ENCODE results near the gene C9. TPM values are rescaled to one million over a fixed set of nuclear protein-coding genes. Genes with fewer than 3 reads are reported as not detected.

Gene C9
- polyA plus RNA-seq, 1 donor from 2014 or later, result not detected

DNA sequence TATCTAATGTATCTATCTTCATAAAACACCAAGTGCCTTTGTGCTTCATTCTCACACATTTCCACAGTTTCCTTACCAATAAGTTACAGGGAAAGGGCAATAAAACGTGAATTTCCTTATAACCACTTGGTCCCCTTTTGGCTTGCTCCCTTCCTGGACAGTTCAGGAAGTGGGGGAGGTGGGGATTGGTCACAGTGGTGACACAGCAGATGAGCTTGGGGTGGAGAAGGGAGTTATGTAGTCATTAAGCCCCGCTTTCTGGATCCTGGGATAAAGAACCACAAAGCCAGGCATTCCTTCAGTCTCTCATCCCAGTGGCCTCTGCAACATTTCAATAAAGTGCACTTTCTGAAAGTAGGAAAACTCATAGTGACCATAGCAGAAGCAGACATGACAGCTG, 97.9 kb downstream of the C9 start:
- Histone ChIP-seq H3K79me2 (replicated peaks; ENCODE audit: insufficient read depth, low read length) (no peaks in the 10 kb centered on the region), H3K27ac (ENCODE audit: low read length) (no peak overlapping the region), H3K4me3 (ENCODE audit: low read length) (no peak overlapping the region), H3K4me2 (ENCODE audit: low read length) (no peak overlapping the region), H3K36me3 (ENCODE audit: insufficient read depth, low read length) (no peaks in the 10 kb centered on the region), H4K20me1 (ENCODE audit: insufficient read depth) (no peaks in the 10 kb centered on the region), H3K27me3 (ENCODE audit: insufficient read depth, low read depth, low read length) (no peaks in the 10 kb centered on the region), H3F3A (ENCODE audit: insufficient read depth, low read length, poor library complexity, severe bottlenecking) (no peaks in the 10 kb centered on the region), H2AFZ (ENCODE audit: low read depth, low read length) (no peak overlapping the region), H3K9me3 (ENCODE audit: low read length) (no peaks in the 10 kb centered on the region), H3K9ac (ENCODE audit: low read length) (no peak overlapping the region), H3K9me2 (ENCODE audit: insufficient read depth, low read length) (no peaks in the 10 kb centered on the region)
- TF ChIP-seq MXI1 (conservative IDR thresholded peaks at IDR 0.05; ENCODE audit: poor library complexity, severe bottlenecking), result no peak
- TF ChIP-seq RAD21 (conservative IDR thresholded peaks at IDR 0.05), result no peak
- TF ChIP-seq, protein P1, sequence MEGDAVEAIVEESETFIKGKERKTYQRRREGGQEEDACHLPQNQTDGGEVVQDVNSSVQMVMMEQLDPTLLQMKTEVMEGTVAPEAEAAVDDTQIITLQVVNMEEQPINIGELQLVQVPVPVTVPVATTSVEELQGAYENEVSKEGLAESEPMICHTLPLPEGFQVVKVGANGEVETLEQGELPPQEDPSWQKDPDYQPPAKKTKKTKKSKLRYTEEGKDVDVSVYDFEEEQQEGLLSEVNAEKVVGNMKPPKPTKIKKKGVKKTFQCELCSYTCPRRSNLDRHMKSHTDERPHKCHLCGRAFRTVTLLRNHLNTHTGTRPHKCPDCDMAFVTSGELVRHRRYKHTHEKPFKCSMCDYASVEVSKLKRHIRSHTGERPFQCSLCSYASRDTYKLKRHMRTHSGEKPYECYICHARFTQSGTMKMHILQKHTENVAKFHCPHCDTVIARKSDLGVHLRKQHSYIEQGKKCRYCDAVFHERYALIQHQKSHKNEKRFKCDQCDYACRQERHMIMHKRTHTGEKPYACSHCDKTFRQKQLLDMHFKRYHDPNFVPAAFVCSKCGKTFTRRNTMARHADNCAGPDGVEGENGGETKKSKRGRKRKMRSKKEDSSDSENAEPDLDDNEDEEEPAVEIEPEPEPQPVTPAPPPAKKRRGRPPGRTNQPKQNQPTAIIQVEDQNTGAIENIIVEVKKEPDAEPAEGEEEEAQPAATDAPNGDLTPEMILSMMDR (IDR thresholded peaks at IDR 0.05; ENCODE audit: poor library complexity, severe bottlenecking), result no peak
- TF ChIP-seq, protein P2, sequence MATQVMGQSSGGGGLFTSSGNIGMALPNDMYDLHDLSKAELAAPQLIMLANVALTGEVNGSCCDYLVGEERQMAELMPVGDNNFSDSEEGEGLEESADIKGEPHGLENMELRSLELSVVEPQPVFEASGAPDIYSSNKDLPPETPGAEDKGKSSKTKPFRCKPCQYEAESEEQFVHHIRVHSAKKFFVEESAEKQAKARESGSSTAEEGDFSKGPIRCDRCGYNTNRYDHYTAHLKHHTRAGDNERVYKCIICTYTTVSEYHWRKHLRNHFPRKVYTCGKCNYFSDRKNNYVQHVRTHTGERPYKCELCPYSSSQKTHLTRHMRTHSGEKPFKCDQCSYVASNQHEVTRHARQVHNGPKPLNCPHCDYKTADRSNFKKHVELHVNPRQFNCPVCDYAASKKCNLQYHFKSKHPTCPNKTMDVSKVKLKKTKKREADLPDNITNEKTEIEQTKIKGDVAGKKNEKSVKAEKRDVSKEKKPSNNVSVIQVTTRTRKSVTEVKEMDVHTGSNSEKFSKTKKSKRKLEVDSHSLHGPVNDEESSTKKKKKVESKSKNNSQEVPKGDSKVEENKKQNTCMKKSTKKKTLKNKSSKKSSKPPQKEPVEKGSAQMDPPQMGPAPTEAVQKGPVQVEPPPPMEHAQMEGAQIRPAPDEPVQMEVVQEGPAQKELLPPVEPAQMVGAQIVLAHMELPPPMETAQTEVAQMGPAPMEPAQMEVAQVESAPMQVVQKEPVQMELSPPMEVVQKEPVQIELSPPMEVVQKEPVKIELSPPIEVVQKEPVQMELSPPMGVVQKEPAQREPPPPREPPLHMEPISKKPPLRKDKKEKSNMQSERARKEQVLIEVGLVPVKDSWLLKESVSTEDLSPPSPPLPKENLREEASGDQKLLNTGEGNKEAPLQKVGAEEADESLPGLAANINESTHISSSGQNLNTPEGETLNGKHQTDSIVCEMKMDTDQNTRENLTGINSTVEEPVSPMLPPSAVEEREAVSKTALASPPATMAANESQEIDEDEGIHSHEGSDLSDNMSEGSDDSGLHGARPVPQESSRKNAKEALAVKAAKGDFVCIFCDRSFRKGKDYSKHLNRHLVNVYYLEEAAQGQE (IDR thresholded peaks at IDR 0.05; ENCODE audit: borderline replicate concordance), result no peak
- no peak for TF ChIP-seq POLR2AphosphoS5 (IDR thresholded peaks at IDR 0.05)
- no peak for TF ChIP-seq SMC3 (conservative IDR thresholded peaks at IDR 0.05; ENCODE audit: poor library complexity)
- no peak for TF ChIP-seq EP300 (conservative IDR thresholded peaks at IDR 0.05; ENCODE audit: poor library complexity, severe bottlenecking)
- TF ChIP-seq TAF1 (IDR thresholded peaks at IDR 0.05; ENCODE audit: low read depth), result no peak
- TF ChIP-seq EZH2 (IDR thresholded peaks at IDR 0.05; ENCODE audit: borderline replicate concordance, insufficient read depth, low read length, poor library complexity, severe bottlenecking), result no peak

DNA sequence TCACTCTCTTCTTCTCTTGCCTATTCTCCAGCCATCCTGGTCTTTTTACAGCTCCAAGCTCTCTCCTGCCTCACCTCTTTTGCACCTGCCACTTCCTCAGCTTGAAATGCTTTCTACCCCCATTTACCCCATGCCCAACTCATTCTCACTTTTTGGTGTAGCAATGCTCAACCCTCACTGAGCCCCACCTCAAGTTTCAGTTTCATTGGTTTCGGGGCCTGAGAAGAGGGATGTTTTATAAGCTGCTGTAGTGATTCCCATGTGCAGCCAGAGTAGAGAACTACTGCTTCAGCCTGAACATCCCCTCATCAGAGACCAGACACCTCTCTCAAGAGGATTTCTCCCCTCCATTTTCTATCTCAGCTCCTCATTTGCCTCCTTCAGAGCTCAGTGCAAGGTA, 99.8 kb downstream of the C9 start:
- H3K9ac ChIP-seq (ENCODE audit: low read length), result no peak overlapping the region
- no peak overlapping the region for H3K4me2 ChIP-seq (ENCODE audit: low read length)
- no peaks in the 10 kb centered on the region for H3K9me3 ChIP-seq (ENCODE audit: low read length)
- H4K20me1 ChIP-seq (ENCODE audit: insufficient read depth), result no peaks in the 10 kb centered on the region
- no peaks in the 10 kb centered on the region for H3F3A ChIP-seq (ENCODE audit: insufficient read depth, low read length, poor library complexity, severe bottlenecking)
- H3K27ac ChIP-seq (ENCODE audit: low read length), result no peak overlapping the region
- TF ChIP-seq TAF1 (IDR thresholded peaks at IDR 0.05; ENCODE audit: low read depth) (no peak), EZH2 (IDR thresholded peaks at IDR 0.05; ENCODE audit: borderline replicate concordance, insufficient read depth, low read length, poor library complexity, severe bottlenecking) (no peak), EP300 (conservative IDR thresholded peaks at IDR 0.05; ENCODE audit: poor library complexity, severe bottlenecking) (no peak), RAD21 (conservative IDR thresholded peaks at IDR 0.05) (no peak), SMC3 (conservative IDR thresholded peaks at IDR 0.05; ENCODE audit: poor library complexity) (no peak), POLR2AphosphoS5 (IDR thresholded peaks at IDR 0.05) (no peak), MXI1 (conservative IDR thresholded peaks at IDR 0.05; ENCODE audit: poor library complexity, severe bottlenecking) (no peak)
- TF ChIP-seq, protein P1 (IDR thresholded peaks at IDR 0.05; ENCODE audit: poor library complexity, severe bottlenecking), result no peak
- TF ChIP-seq, protein P2 (IDR thresholded peaks at IDR 0.05; ENCODE audit: borderline replicate concordance), result no peak
- no peaks in the 10 kb centered on the region for H3K36me3 ChIP-seq (ENCODE audit: insufficient read depth, low read length)
- H2AFZ ChIP-seq (ENCODE audit: low read depth, low read length), result no peak overlapping the region
- H3K27me3 ChIP-seq (ENCODE audit: insufficient read depth, low read depth, low read length), result no peaks in the 10 kb centered on the region
- H3K9me2 ChIP-seq (ENCODE audit: insufficient read depth, low read length), result no peaks in the 10 kb centered on the region
- no peaks in the 10 kb centered on the region for H3K79me2 ChIP-seq (replicated peaks; ENCODE audit: insufficient read depth, low read length)
- no peak overlapping the region for H3K4me3 ChIP-seq (ENCODE audit: low read length)

All from neural cell (in vitro differentiated cells).